OCI-LY7 (cell line): ENCODE measurements around the gene CCNB2.
"Not testable (repeated sequence)": the region's sequence is repeated elsewhere in the genome, so short reads cannot be mapped to it uniquely, and the experiment has no call there.

Experiments
- CTCF ChIP-seq: fragments of 200-600 bp; sonication (generic); conservative IDR thresholded peaks from 2 replicates; pipeline ENCODE4 v1.5.1; 2014; ENCODE audit warnings: mild to moderate bottlenecking, antibody characterized with exemption, low read length, moderate library complexity, mixed read lengths
- EZH2phosphoT487 ChIP-seq: fragments of 200-600 bp; sonication (generic); IDR thresholded peaks from 2 replicates; pipeline ENCODE4 v1.6.1; 2018; ENCODE audit warnings: low read depth, borderline replicate concordance, mild to moderate bottlenecking, mixed run types, antibody characterized with exemption, low read length, moderate library complexity, mixed read lengths

DNA sequence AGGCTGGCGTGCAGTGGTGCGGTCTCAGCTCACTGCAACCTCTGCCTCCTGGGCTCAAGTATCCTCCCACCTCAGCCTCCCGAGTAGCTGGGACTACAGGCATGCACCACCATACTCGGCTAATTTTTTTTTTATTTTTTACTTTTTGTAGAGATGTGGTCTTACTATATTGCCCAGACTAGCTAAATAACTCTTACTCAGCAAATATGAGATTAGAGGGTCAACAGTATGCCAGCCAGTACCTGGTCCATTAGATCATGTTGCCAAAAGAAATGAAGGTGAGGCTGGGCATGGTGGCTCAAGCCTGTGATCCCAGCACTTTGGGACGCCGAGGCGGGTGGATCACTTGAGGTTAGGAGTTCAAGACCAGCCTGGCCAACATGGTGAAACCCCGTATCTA lies 57.1 kb downstream of the CCNB2 start:
- not testable (repeated sequence) for TF ChIP-seq CTCF, EZH2phosphoT487
